ENCODE measurements around the gene CFAP58.

GRCh38 chr10:104308439-104308903 is 45.2 kb upstream of the CFAP58 start:
- no peak for TF ChIP-seq POLR2AphosphoS5 (IDR thresholded peaks at IDR 0.05)
- no peak for TF ChIP-seq POLR2A (IDR thresholded peaks at IDR 0.05; ENCODE audit: low read depth)
- no peak for TF ChIP-seq CTCF (IDR thresholded peaks at IDR 0.05)
